ENCODE measurements around the gene ARHGEF6.

Gene ARHGEF6

GRCh38 chrX:136662976-136663375 is 117.8 kb downstream of the ARHGEF6 start:
- TF ChIP-seq CTCF (IDR thresholded peaks at IDR 0.05): no peak
- Mint-ChIP-seq H3K27me3 (ENCODE audit: low read depth, poor library complexity) (peaks cover 7% of the 10 kb centered on the region), H3K4me1 (no peaks in the 10 kb centered on the region), H3K4me3 (no peak overlapping the region), H3K27ac (no peak overlapping the region), H3K36me3 (ENCODE audit: low read depth) (peaks cover 4% of the 10 kb centered on the region), H3K9me3 (peaks cover 40% of the 10 kb centered on the region)
- DNase-seq: no peak

- DNase-seq: no peak
- Mint-ChIP-seq H3K27ac (no peak overlapping the region), H3K36me3 (ENCODE audit: low read depth) (peaks cover 4% of the 10 kb centered on the region), H3K9me3 (peaks cover 41% of the 10 kb centered on the region), H3K4me3 (no peak overlapping the region), H3K27me3 (ENCODE audit: low read depth, poor library complexity) (peaks cover 6% of the 10 kb centered on the region), H3K4me1 (no peaks in the 10 kb centered on the region)
- TF ChIP-seq CTCF (IDR thresholded peaks at IDR 0.05): no peak
Measured at GRCh38 chrX:136662104-136662503, 118.6 kb downstream of the ARHGEF6 start.

- Mint-ChIP-seq H3K4me3 (no peak overlapping the region), H3K4me1 (no peaks in the 10 kb centered on the region), H3K27ac (no peak overlapping the region), H3K27me3 (ENCODE audit: low read depth, poor library complexity) (peaks cover 4% of the 10 kb centered on the region), H3K36me3 (ENCODE audit: low read depth) (peaks cover 4% of the 10 kb centered on the region), H3K9me3 (peaks cover 40% of the 10 kb centered on the region)
- no peak for DNase-seq
- no peak for TF ChIP-seq CTCF (IDR thresholded peaks at IDR 0.05)
Measured at GRCh38 chrX:136660896-136661295, 119.8 kb downstream of the ARHGEF6 start.

- TF ChIP-seq CTCF (IDR thresholded peaks at IDR 0.05): no peak
- peaks cover 6% of the 10 kb centered on the region for H3K27me3 Mint-ChIP-seq (ENCODE audit: low read depth, poor library complexity)
- DNase-seq: no peak
- peaks cover 35% of the 10 kb centered on the region for H3K9me3 Mint-ChIP-seq
- H3K27ac Mint-ChIP-seq: no peak overlapping the region
- no peaks in the 10 kb centered on the region for H3K36me3 Mint-ChIP-seq (ENCODE audit: low read depth)
- no peaks in the 10 kb centered on the region for H3K4me1 Mint-ChIP-seq
- no peak overlapping the region for H3K4me3 Mint-ChIP-seq
Measured at GRCh38 chrX:136659174-136659573, 121.6 kb downstream of the ARHGEF6 start.

GRCh38 chrX:136658151-136658550 is 122.6 kb downstream of the ARHGEF6 start:
- Mint-ChIP-seq H3K27ac (no peak overlapping the region), H3K36me3 (ENCODE audit: low read depth) (no peaks in the 10 kb centered on the region), H3K4me3 (no peak overlapping the region), H3K27me3 (ENCODE audit: low read depth, poor library complexity) (peaks cover 2% of the 10 kb centered on the region), H3K4me1 (peaks cover 1% of the 10 kb centered on the region), H3K9me3 (peaks cover 34% of the 10 kb centered on the region)
- TF ChIP-seq CTCF (IDR thresholded peaks at IDR 0.05): no peak
- no peak for DNase-seq

- no peak overlapping the region for H3K27ac Mint-ChIP-seq
- no peak overlapping the region for H3K4me3 Mint-ChIP-seq
Measured at GRCh38 chrX:136656361-136656964, 124.3 kb downstream of the ARHGEF6 start.

More at GRCh38 chrX:136656361-136656964, 124.3 kb downstream of the ARHGEF6 start:
- TF ChIP-seq CTCF (IDR thresholded peaks at IDR 0.05): no peak
- Mint-ChIP-seq H3K9me3 (peaks cover 41% of the 10 kb centered on the region), H3K27me3 (ENCODE audit: low read depth, poor library complexity) (peaks cover 7% of the 10 kb centered on the region), H3K4me1 (peaks cover 6% of the 10 kb centered on the region), H3K36me3 (ENCODE audit: low read depth) (no peaks in the 10 kb centered on the region)
- DNase-seq: no peak

Data from nephron progenitor cell (in vitro differentiated cells).